Activated gamma-delta T cell (primary cell): ENCODE measurements around the gene PTPN20.
A peak's percentile ranks its signal among the peaks of the same experiment; 100 is the strongest.

Experiments used
- DNase-seq: peaks from one replicate; lab custom pipeline; 2025; lab: John Stamatoyannopoulos, UW

The PTPN20 gene

DNA sequence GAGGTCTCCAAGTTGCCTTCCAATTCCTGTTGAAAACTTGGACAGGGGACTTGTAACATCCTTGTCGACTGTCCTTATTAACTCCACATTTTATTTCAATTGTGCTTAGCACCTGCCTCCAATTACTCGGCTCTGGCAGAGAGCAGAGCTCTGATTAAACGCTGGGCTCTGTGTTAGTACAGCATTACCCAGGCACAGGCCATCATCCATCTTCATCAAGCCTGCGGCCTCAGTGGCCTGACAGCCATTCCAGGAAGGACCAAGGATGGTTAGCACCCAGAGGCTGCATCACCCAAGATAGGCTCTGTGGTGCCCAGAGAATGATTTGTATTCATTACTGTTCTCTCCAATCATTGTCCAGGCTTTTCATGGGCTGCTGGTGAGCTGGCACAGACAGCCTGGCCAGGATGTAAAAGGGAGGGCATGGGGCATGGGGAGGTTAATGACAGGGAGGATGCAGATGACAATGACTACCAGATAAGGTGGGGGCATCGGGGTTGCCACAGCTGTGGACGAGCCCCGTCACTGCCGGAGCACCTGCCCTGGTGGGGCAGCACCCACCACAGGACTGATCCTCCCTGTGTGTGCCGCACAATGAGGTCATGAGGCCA is 123.3 kb downstream of the PTPN20 start:
- DNase-seq = no peak

DNA sequence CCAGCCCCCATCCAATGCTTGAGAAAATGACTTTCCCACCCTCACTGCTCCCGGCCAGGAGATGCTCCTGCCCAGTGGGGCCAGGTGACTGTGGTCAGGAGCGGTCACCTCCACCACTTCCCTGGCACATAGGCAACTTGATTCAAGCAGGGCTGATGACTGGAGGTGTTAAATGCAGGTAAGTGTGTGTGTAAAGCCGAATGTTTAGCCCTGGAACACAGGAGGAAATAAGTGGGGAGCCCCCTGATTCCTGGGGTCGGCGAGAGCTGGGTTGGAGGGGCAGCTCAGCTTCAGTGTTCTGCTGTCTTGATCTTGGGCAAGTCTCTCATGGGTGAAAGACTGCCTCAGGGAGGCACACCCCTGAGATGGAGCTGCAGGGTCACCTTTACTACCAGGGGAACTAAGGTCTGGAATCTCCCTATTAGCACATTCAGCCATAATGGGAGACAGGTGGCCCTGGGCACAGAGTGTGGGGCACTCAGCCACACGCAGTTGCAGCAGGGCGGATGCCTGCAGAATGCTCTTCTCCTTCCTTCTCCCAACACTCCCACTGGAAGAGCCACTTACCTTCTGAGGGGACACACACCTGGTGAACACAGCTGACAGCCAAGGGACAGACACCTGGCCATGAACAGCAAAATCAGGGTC is 124.1 kb downstream of the PTPN20 start:
- no peak for DNase-seq

DNA sequence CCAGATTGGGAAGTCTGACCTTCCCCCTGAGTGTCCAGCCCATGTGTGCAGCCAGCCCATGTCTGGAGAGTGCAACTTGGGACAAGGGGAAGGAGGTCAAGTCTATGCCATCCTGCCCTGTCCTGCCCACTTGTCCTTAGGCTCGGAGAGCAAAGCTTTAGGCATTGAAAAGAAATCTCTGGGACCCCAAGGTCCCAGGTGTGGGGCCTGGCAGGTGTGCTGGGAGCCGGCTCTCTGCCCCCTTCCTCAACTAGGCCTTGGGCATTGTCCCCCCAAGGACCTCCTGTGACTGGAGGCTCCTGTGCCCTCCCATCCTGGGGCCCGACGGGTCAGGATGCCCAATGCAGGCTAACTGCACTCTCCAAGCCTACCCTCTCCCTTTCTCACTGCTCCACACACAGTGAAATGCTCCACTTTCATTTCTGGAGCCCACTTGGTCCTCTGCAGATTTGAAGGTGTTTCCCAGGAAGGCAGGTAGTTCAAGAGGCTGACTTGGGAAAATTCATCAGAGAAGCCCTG is 124.7 kb downstream of the PTPN20 start:
- no peak for DNase-seq

DNA sequence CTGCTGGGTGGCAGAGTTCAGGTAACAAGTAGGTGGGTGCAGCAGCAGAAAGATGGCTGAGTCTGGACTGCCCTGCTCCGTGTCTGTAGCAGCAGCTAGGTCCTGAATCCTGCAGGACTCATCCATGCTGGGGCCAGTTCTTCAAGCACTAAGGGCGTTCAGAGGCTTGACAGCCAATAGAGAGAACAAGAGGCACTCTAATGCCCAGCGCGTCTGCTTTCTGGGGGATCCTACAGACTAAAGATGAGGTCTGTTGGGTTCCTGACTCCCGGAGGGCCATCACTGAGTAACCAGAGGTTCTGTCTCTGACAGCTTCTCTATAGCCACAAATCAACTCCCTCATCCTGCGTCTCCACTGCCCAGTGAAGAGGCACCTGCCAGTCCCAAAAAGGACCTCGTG is 125.5 kb downstream of the PTPN20 start:
- no peak for DNase-seq

DNA sequence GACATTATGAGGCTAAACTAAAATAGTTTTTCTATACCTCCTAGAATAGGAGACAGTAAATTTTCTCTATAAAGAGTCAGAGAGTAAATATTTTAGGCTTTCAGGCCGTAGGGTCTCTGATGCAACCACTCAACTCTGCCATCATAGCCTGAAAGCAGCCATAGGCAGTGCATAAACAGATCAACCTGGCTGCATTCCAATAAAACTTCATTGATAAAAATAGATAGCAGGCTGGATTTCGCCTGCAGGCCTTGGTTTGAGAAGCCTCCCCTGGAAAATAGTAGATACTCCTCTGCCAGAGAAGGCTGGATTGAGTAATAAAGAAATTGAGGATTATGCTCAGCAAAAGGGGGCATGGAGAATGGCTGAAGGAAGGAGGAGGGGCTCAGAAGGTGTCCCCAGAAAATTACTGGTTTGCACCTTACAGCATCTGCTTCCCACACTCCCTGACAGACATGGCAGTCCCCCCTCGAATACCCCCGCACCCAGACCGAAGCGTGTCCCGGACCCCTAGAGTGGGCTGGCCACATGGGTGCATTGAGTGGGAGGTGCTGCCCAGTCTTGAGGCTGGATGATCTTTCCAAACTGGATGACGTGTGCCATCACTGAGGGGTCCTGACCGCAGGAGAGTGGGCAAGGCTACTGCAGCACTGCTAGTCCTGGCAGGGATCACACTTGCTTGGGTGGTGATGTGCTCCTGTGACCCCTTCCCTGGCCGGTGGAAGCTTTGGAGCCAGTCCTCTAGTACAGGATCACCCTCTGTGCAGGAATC is 126.6 kb downstream of the PTPN20 start:
- no peak for DNase-seq

DNA sequence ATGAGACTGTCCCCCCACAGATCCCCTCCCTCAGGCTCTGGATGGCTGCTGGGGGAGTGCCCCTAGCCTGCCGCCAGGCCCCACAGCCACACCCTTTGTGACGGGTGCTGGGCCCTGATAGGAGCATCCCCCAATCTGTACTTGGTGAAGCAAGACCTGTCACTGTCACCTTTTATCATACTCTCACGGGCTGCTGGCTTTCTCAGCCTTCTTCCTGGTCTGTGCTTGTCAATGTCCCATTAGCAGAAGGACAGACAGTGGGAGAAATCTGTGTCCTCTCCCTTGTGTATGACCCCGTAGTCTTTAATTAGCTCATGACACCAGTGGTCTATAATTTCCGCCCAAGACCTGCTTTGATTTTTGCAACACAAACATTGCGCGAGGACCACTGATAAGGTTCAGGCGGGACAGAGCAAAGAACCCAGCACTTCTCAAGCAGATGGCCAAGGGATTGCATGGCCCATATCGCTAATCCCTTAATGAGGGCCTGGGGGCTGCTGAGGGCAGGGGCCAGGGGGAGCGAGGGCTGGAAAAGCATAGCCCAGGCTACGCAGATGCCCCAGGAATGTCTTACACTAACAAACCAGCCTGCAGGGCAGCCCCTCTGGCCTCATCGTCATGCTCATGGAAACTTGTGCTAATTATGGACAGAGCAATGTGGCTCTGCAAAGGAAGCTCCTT is 127.8 kb downstream of the PTPN20 start:
- no peak for DNase-seq

DNA sequence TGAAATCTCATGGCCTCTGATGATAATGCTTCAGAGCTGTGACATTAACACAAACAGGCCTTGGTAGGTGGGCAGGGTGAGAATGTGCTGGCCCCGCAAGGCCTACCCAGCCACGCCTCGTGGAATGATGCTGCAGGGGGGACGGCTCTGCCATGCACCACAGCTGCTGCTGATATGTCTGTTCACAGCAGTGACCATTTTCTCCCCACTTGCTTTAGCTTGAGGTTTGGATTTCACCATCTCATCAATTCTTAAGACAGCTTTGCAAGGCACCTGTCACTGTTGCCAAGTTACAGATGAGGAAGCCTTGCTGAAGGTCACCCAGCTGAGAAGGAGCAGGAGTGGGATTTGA is 128.3 kb downstream of the PTPN20 start:
- DNase-seq = no peak

DNA sequence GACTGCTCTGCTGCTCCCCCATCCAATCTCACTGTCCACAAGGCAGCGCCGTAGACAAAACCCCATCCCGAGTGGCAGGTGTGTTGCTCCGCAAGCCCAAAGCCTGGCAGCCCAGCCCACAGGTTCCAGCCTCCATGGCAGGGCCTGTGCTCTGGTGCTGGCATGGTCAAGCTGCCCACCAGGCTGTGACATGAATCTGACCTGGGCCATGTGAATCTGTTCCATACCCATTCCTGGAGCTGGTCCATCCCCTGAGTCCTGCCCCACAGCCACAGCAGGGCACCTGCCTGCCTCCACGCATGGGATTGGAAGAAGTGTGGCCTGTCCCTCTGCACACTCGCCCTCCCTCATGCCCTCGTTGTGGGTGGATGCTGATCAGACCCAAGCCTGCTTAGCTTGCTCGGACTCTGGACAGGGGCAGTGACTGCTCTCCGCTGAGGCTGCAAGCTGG is 128.8 kb downstream of the PTPN20 start:
- DNase-seq = no peak

DNA sequence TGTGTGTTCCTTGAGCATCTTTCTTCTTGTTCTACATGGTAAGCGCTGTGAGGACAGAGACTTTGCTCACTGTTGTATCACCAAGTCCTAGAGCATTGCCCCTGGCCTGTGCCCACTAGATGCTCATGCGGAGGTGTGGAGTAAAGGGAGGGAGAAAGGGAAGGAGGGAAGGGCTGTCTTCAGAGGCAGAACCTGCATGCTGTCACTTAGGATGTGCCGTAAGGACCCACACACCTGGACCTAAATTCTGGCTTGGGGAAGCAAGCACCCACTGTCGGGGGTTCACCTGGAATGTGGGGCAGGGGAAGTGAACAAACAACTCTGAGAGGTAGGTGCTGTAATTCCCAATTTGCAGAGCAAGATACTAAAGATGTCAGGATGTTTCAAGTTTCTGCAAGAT is 129.5 kb downstream of the PTPN20 start:
- no peak for DNase-seq

DNA sequence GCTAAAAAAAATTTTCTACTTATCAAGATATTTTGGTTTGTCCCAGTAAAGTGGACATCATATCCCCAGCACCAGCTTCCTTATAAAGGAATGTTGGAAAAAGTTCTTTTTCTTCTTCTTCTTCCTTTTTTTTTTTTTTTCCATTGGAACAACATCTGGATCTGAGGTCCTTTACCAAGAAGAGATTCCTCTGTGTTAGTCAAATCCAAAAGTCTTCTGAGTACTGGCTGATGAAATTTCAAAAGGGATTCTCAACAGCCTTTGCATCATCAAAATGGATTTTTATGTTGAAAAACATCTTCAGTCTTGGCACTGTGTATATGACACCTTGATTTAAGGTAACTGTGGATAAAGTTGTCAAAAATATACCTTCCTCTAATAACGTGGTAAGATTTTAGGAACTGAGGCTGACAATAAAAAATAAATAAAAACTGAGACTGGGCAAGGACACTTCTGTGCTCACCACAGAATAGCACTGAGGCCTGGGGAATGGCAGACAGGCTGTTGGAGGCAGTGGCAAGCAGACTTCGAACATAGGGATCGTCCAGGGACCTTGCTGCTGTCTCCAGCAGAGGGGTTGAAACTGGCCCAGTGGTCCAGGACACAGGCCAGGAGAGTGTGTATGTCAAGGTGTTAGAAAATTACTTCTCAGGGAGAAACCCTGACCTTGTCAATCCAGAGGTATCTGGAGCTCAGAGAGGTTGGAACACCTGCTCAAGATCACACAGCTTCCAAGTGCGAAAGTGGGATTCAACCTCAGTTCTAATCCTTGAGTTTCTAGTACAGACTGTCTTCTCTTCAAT is 130.4 kb downstream of the PTPN20 start:
- DNase-seq = no peak

DNA sequence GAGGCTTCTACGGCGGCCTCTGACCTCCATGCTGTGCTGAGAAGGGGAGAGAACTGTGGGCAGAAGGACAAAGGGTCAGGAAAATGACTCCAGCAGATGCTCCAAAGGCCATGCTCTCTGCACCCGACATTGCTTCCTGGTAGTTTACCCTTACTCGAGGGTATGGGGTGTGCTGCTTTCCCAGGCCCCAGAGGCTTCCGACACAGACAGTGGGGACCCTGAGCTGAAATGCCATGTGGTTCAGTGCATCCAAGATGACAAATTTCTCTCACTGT is 130.9 kb downstream of the PTPN20 start:
- DNase-seq = no peak

DNA sequence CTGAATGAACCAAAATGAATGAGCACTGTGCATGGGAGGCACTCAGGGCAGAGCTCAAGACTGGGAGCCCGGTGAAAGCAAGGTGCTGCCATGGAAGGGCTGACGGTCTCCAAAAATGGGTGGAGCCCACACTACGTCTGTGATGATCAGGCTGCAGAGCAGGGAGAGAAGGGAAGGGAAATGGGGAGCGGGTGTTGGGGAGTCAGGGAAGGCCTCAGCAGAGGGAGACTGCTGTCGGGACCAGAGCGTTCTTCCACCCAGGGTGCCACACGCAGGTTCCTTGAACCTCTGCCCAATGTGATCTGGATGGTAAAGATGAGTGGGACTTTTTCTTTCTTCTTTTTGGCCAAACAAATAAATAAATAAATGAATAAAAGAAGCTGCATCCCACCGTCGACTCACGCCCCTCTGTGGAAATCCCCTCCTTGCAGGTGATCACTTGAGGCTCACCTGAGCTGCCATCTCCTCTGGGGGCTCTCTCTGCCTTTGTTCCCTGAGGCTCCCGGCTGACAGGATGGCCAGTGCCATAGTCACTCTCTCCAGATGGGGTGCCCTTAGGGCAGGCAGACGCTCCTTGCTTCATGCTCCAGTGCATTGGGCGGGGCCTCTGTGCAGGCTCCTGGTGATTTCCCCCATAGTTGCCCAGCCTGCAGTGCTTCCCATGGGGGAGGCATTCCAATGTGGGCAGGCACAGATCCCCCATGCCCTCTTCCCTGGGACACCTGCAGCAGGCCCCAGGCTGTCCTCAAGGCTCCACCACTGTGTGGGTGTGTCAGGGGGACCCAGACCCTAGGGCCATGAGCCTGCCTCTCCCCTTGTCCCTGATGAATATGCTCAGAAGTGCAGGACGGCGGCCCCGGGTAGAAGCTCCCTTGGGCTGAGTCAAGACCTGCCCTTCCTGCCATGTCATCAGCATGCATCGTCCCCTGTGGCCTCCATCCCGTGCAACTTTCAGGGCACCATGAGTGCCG is 131.8 kb downstream of the PTPN20 start:
- DNase-seq = no peak

DNA sequence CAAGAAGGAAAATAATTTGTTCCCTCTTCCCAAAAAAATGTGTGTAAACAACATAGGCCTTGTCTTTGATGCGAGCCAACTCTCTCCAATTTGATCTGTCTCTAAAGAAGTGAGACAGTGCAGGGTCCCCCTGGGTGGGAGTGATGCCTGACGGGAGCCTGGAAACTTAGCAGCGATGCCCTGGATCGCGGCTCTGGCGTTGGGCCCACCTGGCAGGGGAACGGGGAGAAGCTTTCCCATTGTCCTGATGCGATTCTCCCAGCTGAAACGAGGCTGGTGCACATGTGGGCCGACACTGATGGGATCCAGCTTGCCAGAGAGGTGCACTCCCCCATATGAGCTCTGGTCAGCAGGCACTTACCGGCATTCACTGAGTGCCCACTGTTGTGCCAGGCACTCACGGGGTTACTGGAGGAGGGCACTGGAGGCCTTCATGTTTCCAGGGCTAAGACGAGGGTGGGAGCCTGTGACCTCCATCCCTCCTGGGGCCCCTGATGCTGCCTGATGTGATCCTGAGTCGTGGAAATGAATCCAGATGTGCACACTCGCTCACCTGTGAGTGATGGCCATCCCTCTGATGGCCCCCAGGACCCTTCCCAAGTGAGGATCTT is 132.8 kb downstream of the PTPN20 start:
- no peak for DNase-seq

DNA sequence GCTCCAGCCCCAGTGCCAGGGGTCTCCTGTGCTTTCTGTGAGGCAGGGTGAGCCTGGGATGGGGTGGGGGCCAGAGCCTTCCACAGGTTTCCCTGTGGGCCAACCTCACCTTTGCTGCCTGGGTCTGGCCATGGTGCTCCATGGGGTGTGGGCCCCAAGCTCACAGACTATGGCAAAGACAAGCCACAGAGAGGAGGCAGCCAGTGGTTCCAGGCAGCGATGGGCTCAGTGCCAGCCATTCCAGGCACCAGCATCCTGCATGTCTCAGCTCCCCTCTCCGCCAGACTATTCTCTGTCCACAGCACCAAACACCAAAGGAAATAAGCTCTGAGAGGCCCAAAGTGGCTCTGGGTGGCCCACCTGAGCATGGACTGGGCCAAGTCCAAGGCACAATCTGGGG is 133.5 kb downstream of the PTPN20 start:
- no peak for DNase-seq

DNA sequence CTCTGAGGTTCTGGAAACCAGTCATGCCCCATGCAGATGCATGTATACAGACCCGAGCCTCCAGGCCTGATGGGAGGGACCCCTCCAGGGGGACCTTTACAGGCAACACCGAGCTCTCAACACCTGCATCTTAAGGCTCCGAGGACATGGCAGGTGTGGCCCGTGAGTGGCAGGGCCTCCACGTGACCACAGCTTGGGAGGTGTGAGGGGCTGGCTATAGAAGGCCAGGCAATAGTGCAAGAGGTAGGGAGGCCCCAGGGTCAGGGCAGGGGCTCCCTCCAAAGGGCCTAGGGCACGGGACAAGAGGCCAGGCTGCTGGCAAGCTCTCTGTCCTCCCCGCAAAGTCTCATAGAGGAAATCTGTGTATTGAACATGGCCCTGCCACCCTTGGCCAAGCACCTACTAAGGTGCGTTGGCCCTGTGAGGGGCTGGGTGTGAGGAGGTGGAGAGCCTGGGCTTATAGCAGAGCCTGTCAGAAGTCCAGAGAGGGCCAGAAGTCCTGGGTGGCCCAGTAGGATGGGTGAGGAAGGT is 134.2 kb downstream of the PTPN20 start:
- DNase-seq = no peak

DNA sequence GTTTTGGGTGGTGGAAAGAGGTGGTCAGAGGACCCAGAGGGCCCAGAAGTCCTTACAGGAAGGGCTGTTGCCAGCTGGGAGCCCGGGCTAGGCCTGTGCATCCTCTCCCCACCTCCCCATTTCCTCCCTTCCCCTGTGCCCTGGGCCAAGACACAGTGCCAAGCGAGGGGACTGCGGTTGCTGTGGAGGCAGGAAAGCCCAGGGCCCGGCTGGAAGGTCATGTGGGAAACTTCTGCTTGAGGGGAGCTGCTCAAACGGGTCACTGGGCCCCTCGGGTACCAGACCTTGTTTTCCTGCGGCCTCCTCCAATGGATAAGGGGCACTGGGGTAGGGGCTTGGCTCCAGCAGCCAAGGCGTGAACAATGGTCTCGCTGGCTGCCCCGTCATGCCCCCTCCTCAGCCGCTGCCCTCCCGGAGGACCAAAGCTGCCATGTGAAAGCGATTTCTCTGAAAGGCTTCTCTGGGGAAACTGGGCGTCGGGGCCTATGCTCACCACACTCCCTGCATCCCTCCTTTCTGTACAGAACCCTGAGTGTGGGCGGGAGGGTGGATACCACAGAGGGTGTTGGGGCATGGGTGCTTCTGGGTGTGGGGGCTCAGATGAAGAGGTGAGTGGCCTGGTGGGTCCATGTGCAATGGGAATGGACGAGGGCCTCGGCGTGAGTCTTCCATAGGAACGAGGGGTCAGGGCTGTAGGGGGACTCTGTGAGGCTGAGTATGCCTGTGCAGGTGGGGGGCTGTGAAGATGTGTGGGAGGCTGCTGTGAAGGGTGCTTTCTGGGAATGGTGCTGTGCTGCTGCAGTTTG is 135.3 kb downstream of the PTPN20 start:
- DNase-seq = no peak

DNA sequence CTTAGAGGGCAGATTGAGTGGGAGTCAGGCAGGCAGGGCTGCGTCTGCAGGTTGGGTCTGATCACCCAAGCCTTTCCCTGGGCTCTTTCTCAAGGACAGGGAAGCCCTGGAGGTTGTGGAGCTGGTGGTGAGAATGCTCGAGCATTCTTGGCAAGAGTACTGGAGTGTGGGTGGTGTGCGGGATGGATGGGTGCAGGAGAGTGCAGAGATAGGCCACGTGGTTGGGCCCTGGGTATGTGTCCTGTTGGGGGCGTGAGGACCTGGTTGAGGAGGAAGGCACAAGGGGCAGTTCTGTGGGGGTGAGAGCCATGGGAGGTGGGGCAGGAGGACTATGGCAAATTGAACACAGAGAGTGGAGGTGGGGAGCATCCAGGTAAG is 135.9 kb downstream of the PTPN20 start:
- no peak for DNase-seq

DNA sequence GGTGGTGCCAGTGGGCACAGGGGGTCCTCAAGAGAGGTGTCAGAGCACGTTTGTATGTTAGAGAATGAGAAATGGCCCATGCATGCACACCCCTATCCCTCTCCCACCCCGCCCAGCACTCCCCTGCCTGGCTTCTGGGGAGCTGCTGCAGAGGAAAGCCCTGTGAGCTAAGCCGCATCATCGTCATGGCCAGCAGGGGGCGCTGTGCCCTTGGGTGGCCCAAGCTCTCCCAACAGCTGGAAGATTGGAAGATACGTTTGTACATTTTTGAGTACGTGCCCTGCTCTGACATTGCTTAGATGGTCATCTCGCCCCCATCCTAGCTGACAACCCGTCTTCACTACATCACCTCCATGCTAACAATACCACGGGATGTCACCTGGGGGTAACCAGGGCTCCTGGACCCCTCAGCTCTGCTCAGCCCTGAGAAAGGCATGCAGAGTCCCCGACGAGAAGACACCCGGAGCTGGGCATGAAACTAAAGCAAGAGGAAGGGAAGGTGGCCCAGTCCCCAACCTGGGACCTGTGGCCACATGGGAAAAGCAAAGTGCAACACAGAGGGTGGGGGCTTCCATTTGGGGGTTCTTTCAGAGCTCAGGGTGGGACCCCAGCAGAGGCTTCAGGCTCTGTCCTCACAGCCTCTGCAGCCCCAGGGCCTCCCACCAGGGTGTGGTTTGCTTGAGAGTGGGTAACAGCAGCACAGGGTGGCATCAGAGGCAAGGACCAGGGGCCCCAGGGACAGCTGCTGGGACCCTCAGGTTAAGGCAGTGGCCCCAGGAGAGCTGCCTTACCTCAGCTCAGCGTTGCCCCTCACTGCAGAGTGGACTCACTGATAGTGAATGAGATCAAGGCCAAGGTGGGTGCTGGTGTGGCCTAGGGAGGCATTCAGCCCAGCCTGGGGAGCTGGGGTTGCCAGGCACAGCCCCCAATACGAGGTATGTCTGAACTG is 136.6 kb downstream of the PTPN20 start:
- peak; percentile 17 for DNase-seq
